Neutrophil (primary cell): ENCODE measurements around the gene TMX3.

Experiments
- H3K27ac ChIP-seq: fragments of 200-600 bp; sonication (generic); 2 replicates; pipeline ENCODE4 v1.5.1; 2016; ENCODE audit warnings: mild to moderate bottlenecking, moderate library complexity
- H3K27me3 ChIP-seq: fragments of 200-600 bp; sonication (generic); 2 replicates; pipeline ENCODE4 v1.6.0; 2016; ENCODE audit warnings: mild to moderate bottlenecking
- H3K36me3 ChIP-seq: fragments of 200-600 bp; sonication (generic); 2 replicates; pipeline ENCODE4 v1.5.1; 2017
- H3K4me1 ChIP-seq, 2 experiments: fragments of 200-600 bp in 1 of 2; sonication (generic) in 1 of 2; 1 replicate in 1 of 2; 2 replicates in 1 of 2; pipeline versions ENCODE4 v1.5.1 to v1.6.1; 2013 to 2016; ENCODE audit warnings: low read depth in 1 of 2, low read length in 1 of 2, mild to moderate bottlenecking in 1 of 2, moderate library complexity in 1 of 2; ENCODE audit not compliant: control insufficient read depth in 1 of 2, insufficient read depth in 1 of 2
- H3K4me3 ChIP-seq, 2 experiments: fragments of 200-600 bp in 1 of 2; sonication (generic) in 1 of 2; 1 replicate in 1 of 2; 2 replicates in 1 of 2; pipeline ENCODE4 v1.5.1; 2013 to 2016; ENCODE audit warnings: low read depth in 1 of 2, low read length in 1 of 2, mild to moderate bottlenecking in 1 of 2, moderate library complexity in 1 of 2
- H3K9me3 ChIP-seq: fragments of 200-600 bp; sonication (generic); 2 replicates; pipeline ENCODE4 v1.5.1; 2016
- CTCF ChIP-seq: fragments of 200-600 bp; sonication (generic); IDR thresholded peaks from 2 replicates; pipeline ENCODE4 v1.5.1; 2016; ENCODE audit warnings: antibody characterized with exemption

The TMX3 gene

DNA sequence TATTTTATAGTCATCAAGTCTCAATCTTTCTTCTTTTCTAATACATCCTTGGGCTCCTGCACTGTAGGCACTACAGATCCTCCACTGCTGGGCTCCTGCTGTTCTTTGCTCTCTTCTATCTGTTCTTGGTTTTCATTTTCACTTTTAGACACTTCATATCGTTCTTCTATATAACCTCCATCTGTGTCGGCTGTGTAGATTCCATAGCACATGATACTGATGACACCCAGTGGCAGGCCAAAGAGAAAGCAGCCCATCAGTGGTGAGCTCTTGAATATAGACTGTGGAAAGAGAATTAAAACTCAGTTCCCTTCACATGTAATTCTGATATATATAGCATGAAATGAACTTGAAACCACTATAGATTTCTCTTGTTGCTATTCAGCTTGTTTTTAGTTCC is 38.0 kb downstream of the TMX3 start:
- Histone ChIP-seq H3K27me3 (no peaks in the 10 kb centered on the region), H3K36me3 (peaks cover 67% of the 10 kb centered on the region), H3K4me3 (no peak overlapping the region), H3K27ac (no peak overlapping the region), H3K4me1 (peaks cover 0 to 6% of the 10 kb centered on the region in 2 experiments), H3K9me3 (no peaks in the 10 kb centered on the region)
- TF ChIP-seq CTCF = no peak

- no peak overlapping the region for H3K27ac ChIP-seq
- H3K27me3 ChIP-seq = no peaks in the 10 kb centered on the region
- H3K9me3 ChIP-seq = no peaks in the 10 kb centered on the region
- H3K4me3 ChIP-seq = no peak overlapping the region
- no peaks in the 10 kb centered on the region for H3K4me1 ChIP-seq
- no peak for TF ChIP-seq CTCF
- no peaks in the 10 kb centered on the region for H3K36me3 ChIP-seq
Measured at GRCh38 chr18:68667121-68667520, 47.8 kb downstream of the TMX3 start.

DNA sequence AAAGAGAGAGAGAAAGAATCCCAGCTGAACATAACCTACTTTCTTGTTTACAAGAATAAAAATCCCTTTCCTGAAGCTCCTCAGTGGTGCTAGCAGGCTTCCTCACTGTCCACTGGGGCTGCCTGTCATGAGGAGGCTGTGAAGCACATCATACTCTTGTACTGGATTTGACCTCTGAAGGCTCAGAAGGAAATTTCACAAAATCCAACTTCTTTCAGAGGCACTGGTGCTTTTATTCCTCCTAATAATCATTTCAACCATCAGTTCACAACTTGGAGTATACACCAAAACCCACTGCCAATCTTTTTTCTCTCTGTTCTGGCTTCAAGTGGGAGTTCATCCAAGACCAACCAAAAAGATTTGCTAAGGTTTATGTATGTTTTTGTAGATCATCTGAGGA is 48.5 kb downstream of the TMX3 start:
- Histone ChIP-seq H3K27ac (no peak overlapping the region), H3K27me3 (no peaks in the 10 kb centered on the region), H3K36me3 (no peaks in the 10 kb centered on the region), H3K9me3 (no peaks in the 10 kb centered on the region), H3K4me1 (no peaks in the 10 kb centered on the region), H3K4me3 (no peak overlapping the region)
- TF ChIP-seq CTCF = no peak

GRCh38 chr18:68665628-68666027 is 49.3 kb downstream of the TMX3 start:
- TF ChIP-seq CTCF = no peak

DNA sequence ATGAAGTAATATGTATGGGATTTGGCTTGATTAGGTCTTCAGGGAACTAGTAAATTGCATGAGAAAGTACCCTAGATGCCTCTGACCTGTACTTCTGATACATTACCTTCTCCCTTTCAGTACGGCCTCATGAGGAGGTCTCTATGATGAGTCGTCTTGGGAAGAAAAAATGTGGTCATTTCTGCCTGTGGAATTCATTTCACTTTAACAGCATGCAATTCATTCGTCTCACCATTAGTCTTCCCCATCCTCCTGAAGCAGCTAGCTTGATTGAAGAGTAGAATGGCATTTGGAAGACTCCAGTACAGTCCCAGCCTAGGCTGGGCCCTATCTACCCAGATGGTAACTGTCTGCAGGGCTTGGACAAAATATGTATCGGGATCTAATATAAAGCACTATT is 52.2 kb downstream of the TMX3 start:
- H3K27me3 ChIP-seq = peaks cover 3% of the 10 kb centered on the region
- H3K4me3 ChIP-seq = no peak overlapping the region
- TF ChIP-seq CTCF = no peak
- no peaks in the 10 kb centered on the region for H3K36me3 ChIP-seq
- H3K4me1 ChIP-seq = no peaks in the 10 kb centered on the region
- H3K27ac ChIP-seq = no peak overlapping the region
- H3K9me3 ChIP-seq = no peaks in the 10 kb centered on the region

More at GRCh38 chr18:68665628-68666027, 49.3 kb downstream of the TMX3 start:
- no peaks in the 10 kb centered on the region for H3K36me3 ChIP-seq
- H3K27ac ChIP-seq = no peak overlapping the region
- no peaks in the 10 kb centered on the region for H3K9me3 ChIP-seq
- no peaks in the 10 kb centered on the region for H3K4me1 ChIP-seq
- no peak overlapping the region for H3K4me3 ChIP-seq
- H3K27me3 ChIP-seq = no peaks in the 10 kb centered on the region
